GM23338 (cell line): ENCODE measurements around the gene CACNA1A. TPM values are rescaled to one million over a fixed set of nuclear protein-coding genes. Genes with fewer than 3 reads are reported as not detected.
A peak's percentile ranks its signal among the peaks of the same experiment; 100 is the strongest.

ENCODE experiments used
- ATAC-seq: fragments of 200-7000 bp; cut with Tn5 transposase; 3 replicates; pipeline ENCODE4 v1.9.1; 2020
- DNase-seq: peaks from one replicate; pipeline ENCODE4 v3.0.0-alpha.2; 2015; ENCODE audit warnings: low spot score
- H2AFZ ChIP-seq: fragments of 200-600 bp; sonication (generic); 2 replicates; pipeline ENCODE4 v1.8.0; 2016; ENCODE audit warnings: antibody characterized with exemption, mild to moderate bottlenecking, moderate library complexity
- H3F3A ChIP-seq: fragments of 200-600 bp; sonication (generic); replicated peaks from 2 replicates; pipeline ENCODE4 v1.8.0; 2017; ENCODE audit warnings: antibody characterized with exemption, mixed run types, low read depth
- H3K27ac ChIP-seq: fragments of 200-600 bp; sonication (generic); 2 replicates; pipeline ENCODE4 v1.6.1; 2016; ENCODE audit warnings: low read depth
- H3K27me3 ChIP-seq: fragments of 200-600 bp; sonication (generic); 2 replicates; pipeline ENCODE4 v1.8.0; 2016; ENCODE audit warnings: mild to moderate bottlenecking, mixed run types, moderate library complexity; ENCODE audit not compliant: insufficient read depth
- H3K36me3 ChIP-seq: fragments of 200-600 bp; sonication (generic); 2 replicates; pipeline ENCODE4 v1.8.0; 2016; ENCODE audit warnings: mild to moderate bottlenecking; ENCODE audit not compliant: insufficient read depth
- H3K4me1 ChIP-seq: fragments of 200-600 bp; sonication (generic); 2 replicates; pipeline ENCODE4 v1.8.0; 2016; ENCODE audit warnings: mild to moderate bottlenecking, moderate library complexity; ENCODE audit not compliant: insufficient read depth
- H3K4me2 ChIP-seq: fragments of 200-600 bp; sonication (generic); 2 replicates; pipeline ENCODE4 v1.7.1; 2017; ENCODE audit warnings: mixed run types
- H3K4me3 ChIP-seq: fragments of 200-600 bp; sonication (generic); 2 replicates; pipeline ENCODE4 v1.6.1; 2016; ENCODE audit warnings: mixed run types
- H3K79me2 ChIP-seq: fragments of 200-600 bp; sonication (generic); replicated peaks from 2 replicates; pipeline ENCODE4 v1.8.0; 2017; ENCODE audit warnings: mild to moderate bottlenecking; ENCODE audit not compliant: insufficient read depth
- H3K9me2 ChIP-seq: fragments of 200-600 bp; sonication (generic); 2 replicates; pipeline ENCODE4 v1.8.0; 2017; ENCODE audit not compliant: insufficient read depth
- H4K20me1 ChIP-seq: fragments of 200-600 bp; sonication (generic); replicated peaks from 2 replicates; pipeline ENCODE4 v1.8.0; 2017; ENCODE audit warnings: mild to moderate bottlenecking; ENCODE audit not compliant: insufficient read depth
- H3K27ac Mint-ChIP-seq: 2 replicates; pipeline ENCODE4 v1.8.0; 2020; ENCODE audit warnings: inconsistent platforms, mild to moderate bottlenecking, moderate library complexity, mixed read lengths
- H3K27me3 Mint-ChIP-seq: 3 replicates; pipeline ENCODE4 v1.8.0; 2022; ENCODE audit warnings: low read depth, mild to moderate bottlenecking, moderate library complexity, mixed read lengths, inconsistent platforms; ENCODE audit not compliant: insufficient read depth, poor library complexity
- H3K36me3 Mint-ChIP-seq: 3 replicates; pipeline ENCODE4 v1.8.0; 2021; ENCODE audit warnings: low read depth, mild to moderate bottlenecking, inconsistent platforms, moderate library complexity, mixed read lengths
- H3K4me1 Mint-ChIP-seq: 3 replicates; pipeline ENCODE4 v1.8.0; 2020; ENCODE audit warnings: mild to moderate bottlenecking, inconsistent platforms, mixed read lengths
- H3K4me3 Mint-ChIP-seq: 3 replicates; pipeline ENCODE4 v1.8.0; 2021; ENCODE audit warnings: moderate library complexity, mild to moderate bottlenecking, inconsistent platforms, mixed read lengths
- H3K9me3 Mint-ChIP-seq: 3 replicates; pipeline ENCODE4 v1.8.0; 2020; ENCODE audit warnings: moderate library complexity, mild to moderate bottlenecking, inconsistent platforms, mixed read lengths
- EZH2 ChIP-seq: fragments of 200-600 bp; sonication (generic); IDR thresholded peaks from one replicate; pipeline ENCODE4 v1.8.0; 2017; ENCODE audit warnings: antibody characterized with exemption, mild to moderate bottlenecking, low read depth; ENCODE audit not compliant: unreplicated experiment
- JUNB ChIP-seq: IDR thresholded peaks from one replicate; pipeline ENCODE4 v1.6.1; 2016; ENCODE audit warnings: antibody characterized with exemption; ENCODE audit not compliant: unreplicated experiment
- POLR2AphosphoS5 ChIP-seq: IDR thresholded peaks from 2 replicates; pipeline ENCODE4 v1.6.1; 2016; ENCODE audit warnings: antibody characterized with exemption, low read depth
- STAT1 ChIP-seq: IDR thresholded peaks from one replicate; pipeline ENCODE4 v1.6.1; 2016; ENCODE audit warnings: antibody characterized with exemption; ENCODE audit not compliant: unreplicated experiment
- ZNF331 ChIP-seq: fragments of 250-450 bp; sonication (Bioruptor Pico); IDR thresholded peaks from 2 replicates; pipeline ENCODE4 v1.5.0; 2020; ENCODE audit warnings: low read depth, mild to moderate bottlenecking, moderate library complexity
- ZNF462 ChIP-seq: fragments of 250-450 bp; sonication (Bioruptor Pico); IDR thresholded peaks from 2 replicates; pipeline ENCODE4 v1.5.0; 2020; ENCODE audit warnings: mild to moderate bottlenecking, moderate library complexity
- polyA plus RNA-seq: library from polyadenylated mRNA; unstranded; fragments of >200 nt; fragmentation: Nextera tagmentation; extraction: Ambion mirVana; gene quantifications from 2 replicates; pipeline ENCODE4 v1.2.1, GENCODE V29; 2016
- total RNA-seq: library from RNA; depleted of rRNA; stranded (reverse); fragments of >200 nt; shearing (Covaris generic); gene quantifications from 2 replicates; pipeline ENCODE4 v1.2.3, GENCODE V29; 2014

The CACNA1A gene
- total and polyA plus RNA-seq, 2 experiments from 2014 or later, result 7.4 to 20.3 TPM

- TF ChIP-seq ZNF462 (CRISPR knock-in tag), result no peak
Observed at GRCh38 chr19:13195678-13196077, 310.6 kb downstream of the CACNA1A start (continued).

GRCh38 chr19:13190781-13191540 lies 315.3 kb downstream of the CACNA1A start:
- Histone ChIP-seq H3K4me3 (no peak overlapping the region), H2AFZ (peak overlapping the region; percentile 59), H3F3A (peaks cover 4% of the 10 kb centered on the region), H3K36me3 (no peaks in the 10 kb centered on the region), H3K27me3 (no peaks in the 10 kb centered on the region), H3K9me2 (no peaks in the 10 kb centered on the region), H3K4me1 (no peaks in the 10 kb centered on the region; the same call in 1 of the 2 replicates), H4K20me1 (no peaks in the 10 kb centered on the region), H3K79me2 (no peaks in the 10 kb centered on the region), H3K4me2 (no peak overlapping the region), H3K27ac (no peak overlapping the region)
- DNase-seq, result no peak
- H3K27ac Mint-ChIP-seq, result no peak overlapping the region
- peaks cover 2% of the 10 kb centered on the region; the same call in 2 of the 3 replicates for H3K4me1 Mint-ChIP-seq
- no peak for ATAC-seq
- H3K36me3 Mint-ChIP-seq, result peaks cover 2% of the 10 kb centered on the region; the same call in 1 of the 3 replicates
- no peak for TF ChIP-seq ZNF331 (CRISPR knock-in tag)
- TF ChIP-seq JUNB, result no peak
- no peak for TF ChIP-seq POLR2AphosphoS5
- TF ChIP-seq STAT1, result no peak
- TF ChIP-seq EZH2, result no peak
- peaks cover 17% of the 10 kb centered on the region for H3K27me3 Mint-ChIP-seq
- peaks cover 2% of the 10 kb centered on the region; the same call in 1 of the 3 replicates for H3K9me3 Mint-ChIP-seq
- no peak overlapping the region for H3K4me3 Mint-ChIP-seq
